Endothelial cell of umbilical vein (primary cell): ENCODE measurements around the gene HEXA. TPM values are rescaled to one million over a fixed set of nuclear protein-coding genes. Genes with fewer than 3 reads are reported as not detected.
A peak's percentile ranks its signal among the peaks of the same experiment; 100 is the strongest.

Experiments
- BruUV-seq: library from RNA; stranded (reverse); fragments of 400-500 nt; replicated peaks from 2 replicates; lab custom pipeline; 2021; lab: Mats Ljungman, UMichigan
- CTCF ChIA-PET: fragments of 300-600, 350-600 bp; sonication (Branson Sonifier 250); formaldehyde crosslinking; loops from one replicate; lab custom pipeline; 2021; ENCODE audit warnings: antibody characterized with exemption, inconsistent platforms; lab: Charles Lee
- POLR2A ChIA-PET: fragments of 300-600, 350-600 bp; sonication (Branson Sonifier 250); formaldehyde crosslinking; loops from one replicate; lab custom pipeline; 2021; ENCODE audit warnings: antibody characterized with exemption, inconsistent platforms; lab: Charles Lee
- DNase-seq: peaks from one replicate; pipeline ENCODE4 v3.0.0-alpha.2; 2011; ENCODE audit warnings: low read depth, low spot score
- FAIRE-seq: peaks from 2 replicates; lab custom pipeline; 2011; peaks lifted over from hg19 to GRCh38; lab: Jason Lieb, UNC
- H2AFZ ChIP-seq: 2 replicates; pipeline ENCODE4 v1.6.0; 2012; ENCODE audit warnings: low read depth, low read length, control low read depth, inconsistent platforms
- H3K27ac ChIP-seq: 2 replicates; pipeline ENCODE4 v1.5.1; 2011; ENCODE audit warnings: low read depth, mild to moderate bottlenecking, control low read depth, low read length, moderate library complexity; ENCODE audit not compliant: insufficient read depth
- H3K27me3 ChIP-seq, 2 experiments: 2 replicates each; pipeline versions ENCODE4 v1.6.0 to v1.6.1; 2011; ENCODE audit warnings: low read length in 2 of 2, mixed read lengths in 1 of 2; ENCODE audit not compliant: control insufficient read depth in 2 of 2, insufficient read depth in 2 of 2
- H3K36me3 ChIP-seq, 2 experiments: 2 replicates in 1 of 2; 3 replicates in 1 of 2; pipeline ENCODE4 v1.5.1; 2011; ENCODE audit warnings: low read length in 2 of 2, mild to moderate bottlenecking in 1 of 2, moderate library complexity in 1 of 2; ENCODE audit not compliant: control insufficient read depth in 2 of 2, insufficient read depth in 2 of 2; ENCODE audit errors: extremely low read depth in 1 of 2
- H3K4me1 ChIP-seq: 3 replicates; pipeline ENCODE4 v1.5.1; 2011; ENCODE audit warnings: mild to moderate bottlenecking, low read length; ENCODE audit not compliant: control insufficient read depth, insufficient read depth; ENCODE audit errors: extremely low read depth
- H3K4me2 ChIP-seq: 2 replicates; pipeline ENCODE4 v1.6.1; 2011; ENCODE audit warnings: low read length, control low read depth, mixed read lengths; ENCODE audit not compliant: insufficient read depth
- H3K4me3 ChIP-seq, 3 experiments: fragments of 200-600 bp in 1 of 3; sonication (generic), shearing (Covaris generic) in 1 of 3; replicated peaks in 1 of 3; 2 replicates each; pipeline ENCODE4 v1.5.1; 2011 to 2016; ENCODE audit warnings: control low read depth in 3 of 3, low read length in 3 of 3, mild to moderate bottlenecking in 2 of 3, inconsistent platforms in 1 of 3, low read depth in 1 of 3, moderate library complexity in 1 of 3; ENCODE audit not compliant: insufficient read depth in 1 of 3
- H3K79me2 ChIP-seq: 2 replicates; pipeline ENCODE4 v1.6.0; 2012; ENCODE audit warnings: low read length, inconsistent platforms; ENCODE audit not compliant: control insufficient read depth, insufficient read depth
- H3K9ac ChIP-seq: replicated peaks from 2 replicates; pipeline ENCODE3; 2011; ENCODE audit warnings: low read length, control low read depth; ENCODE audit not compliant: insufficient read depth; ENCODE audit errors: extremely low read depth
- H3K9me1 ChIP-seq: replicated peaks from 3 replicates; pipeline ENCODE4 v1.6.0; 2011; ENCODE audit warnings: mild to moderate bottlenecking, low read length; ENCODE audit not compliant: control insufficient read depth, insufficient read depth; ENCODE audit errors: extremely low read depth
- H3K9me3 ChIP-seq: replicated peaks from 2 replicates; pipeline ENCODE4 v1.5.1; 2012; ENCODE audit warnings: low read length, inconsistent platforms; ENCODE audit not compliant: control insufficient read depth, insufficient read depth
- H4K20me1 ChIP-seq: replicated peaks from 2 replicates; pipeline ENCODE3; 2011; ENCODE audit warnings: mild to moderate bottlenecking, low read length; ENCODE audit not compliant: control insufficient read depth, insufficient read depth; ENCODE audit errors: extremely low read depth
- CTCF ChIP-seq, 2 donors: IDR thresholded peaks; 1 replicate in 1 of 2; 2 replicates in 1 of 2; pipeline ENCODE4 v1.5.1; 2011; ENCODE audit warnings: low read length in 2 of 2, mild to moderate bottlenecking in 2 of 2, moderate library complexity in 2 of 2, control low read depth in 1 of 2, inconsistent platforms in 1 of 2, low read depth in 1 of 2; ENCODE audit not compliant: insufficient read depth in 1 of 2; ENCODE audit errors: extremely low read depth in 1 of 2
- EZH2 ChIP-seq: IDR thresholded peaks from 2 replicates; pipeline ENCODE4 v1.6.1; 2012; ENCODE audit warnings: borderline replicate concordance, low read depth, mild to moderate bottlenecking, moderate library complexity, low read length, inconsistent platforms; ENCODE audit not compliant: severe bottlenecking
- FOS ChIP-seq: IDR thresholded peaks from 2 replicates; pipeline ENCODE4 v1.6.1; 2011; ENCODE audit warnings: mild to moderate bottlenecking, low read length, moderate library complexity, borderline replicate concordance; ENCODE audit not compliant: insufficient read depth
- GATA2 ChIP-seq: IDR thresholded peaks from 2 replicates; pipeline ENCODE4 v1.7.0; 2011; ENCODE audit warnings: low read depth, mild to moderate bottlenecking, moderate library complexity, mixed read lengths, low read length; ENCODE audit not compliant: insufficient read length, insufficient read depth
- JUN ChIP-seq: IDR thresholded peaks from 2 replicates; pipeline ENCODE4 v1.6.1; 2011; ENCODE audit warnings: borderline replicate concordance, low read depth; ENCODE audit not compliant: insufficient read length, insufficient read depth
- MYC ChIP-seq: IDR thresholded peaks from one replicate; pipeline ENCODE4 v1.6.1; 2011; ENCODE audit warnings: mild to moderate bottlenecking, low read depth, low read length
- POLR2A ChIP-seq: IDR thresholded peaks from 2 replicates; pipeline ENCODE4 v1.6.1; 2012; ENCODE audit warnings: low read depth, mild to moderate bottlenecking, control low read depth, low read length
- POLR2AphosphoS5 ChIP-seq: IDR thresholded peaks from 2 replicates; pipeline ENCODE4 v1.6.1; 2012; ENCODE audit warnings: low read depth, mild to moderate bottlenecking, control low read depth, low read length, moderate library complexity; ENCODE audit not compliant: insufficient read depth
- dilution Hi-C: fragments of 300-500 bp; cut with MboI; formaldehyde crosslinking; loops from one replicate; pipeline ENCODE4 v1.15.0; 2019; ENCODE audit warnings: low sequenced_read_pairs; ENCODE audit not compliant: extremely low pct_ligation_motif_present
- intact Hi-C: fragments of 100-400 bp; cut with micrococcal nuclease; formaldehyde crosslinking; loops from one replicate; pipeline ENCODE4 v1.10.0; 2022
- polyA plus RNA-seq, 4 experiments: library from polyadenylated mRNA; depleted of rRNA in 3 of 4; stranded (reverse) in 3 of 4; unstranded in 1 of 4; fragments of >200 nt; gene quantifications; 2 replicates each; pipeline versions ENCODE4 v1.2.1 to v1.2.3, GENCODE V29; 2011 to 2012; ENCODE audit warnings: missing spikeins in 1 of 4
- total RNA-seq: library from RNA; stranded (reverse); gene quantifications from 2 replicates; pipeline ENCODE4 v1.2.3, GENCODE V29; 2021
- TF ChIP-seq, protein P1 (sequence below): IDR thresholded peaks from 2 replicates; pipeline ENCODE4 v1.6.1; 2011; ENCODE audit not compliant: insufficient read depth, insufficient read length

Gene HEXA
- total and polyA plus RNA-seq, 2 donors (not counting 3 experiments of a cell fraction or from before 2014, with no cell fraction given): 108 to 212 TPM

DNA sequence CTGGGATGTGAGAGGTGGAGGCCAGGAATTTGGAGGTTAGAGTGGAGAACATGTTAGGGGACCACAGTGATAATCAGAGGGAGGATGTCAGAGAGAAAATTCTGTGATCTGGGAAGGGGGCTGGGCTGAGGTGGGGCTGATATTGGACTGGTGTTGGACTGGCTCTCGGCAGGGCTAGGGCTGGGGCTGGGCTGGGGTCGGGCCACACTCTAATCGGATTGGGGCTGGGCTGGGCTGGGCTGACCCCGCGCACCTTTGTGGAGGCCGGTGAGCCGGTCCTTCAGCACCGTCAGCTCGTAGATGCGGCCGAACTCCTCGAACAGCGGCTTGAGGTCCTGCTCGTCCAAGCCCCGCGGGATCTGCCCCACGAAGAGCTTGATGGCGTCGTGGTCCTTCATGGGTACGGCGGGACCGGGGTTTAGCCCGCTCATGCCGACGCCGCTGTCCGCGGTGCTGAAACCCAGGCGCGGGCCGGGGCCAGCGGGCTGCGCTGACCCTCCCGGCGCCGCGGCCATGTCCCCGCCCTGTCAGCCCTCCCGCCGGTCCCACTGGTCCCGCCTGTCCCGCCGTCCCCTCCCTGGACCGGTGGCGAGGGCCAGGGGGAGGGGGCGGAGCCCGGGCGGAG is 56.3 kb downstream of the HEXA start:
- H4K20me1 ChIP-seq: no peaks in the 10 kb centered on the region
- ChIA-PET POLR2A (no interaction called here), CTCF (no interaction called here)
- intact Hi-C loops (loop anchor here (10.0 kb wide), 1 partner anchor 355 kb away; no protein-coding TSS in a partner anchor), dilution Hi-C loops (no loop called here)
- BruUV-seq: no TSS peak
- no peak for FAIRE-seq
- no peak overlapping the region for H3K4me2 ChIP-seq
- H3K27me3 ChIP-seq: peaks cover 0 to 3% of the 10 kb centered on the region in 2 experiments
- no peaks in the 10 kb centered on the region for H3K9me3 ChIP-seq
- no peaks in the 10 kb centered on the region for H3K79me2 ChIP-seq
- TF ChIP-seq, protein P1, sequence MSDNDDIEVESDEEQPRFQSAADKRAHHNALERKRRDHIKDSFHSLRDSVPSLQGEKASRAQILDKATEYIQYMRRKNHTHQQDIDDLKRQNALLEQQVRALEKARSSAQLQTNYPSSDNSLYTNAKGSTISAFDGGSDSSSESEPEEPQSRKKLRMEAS: peak; percentile 64
- no peak for TF ChIP-seq JUN
- TF ChIP-seq POLR2AphosphoS5: peak; percentile 20
- no peak overlapping the region for H2AFZ ChIP-seq
- H3K27ac ChIP-seq: no peak overlapping the region
- H3K9ac ChIP-seq: no peak overlapping the region
- DNase-seq: peak; percentile 53
- H3K4me3 ChIP-seq: peak overlapping the region in 1 of 3 experiments; percentile 42
- no peaks in the 10 kb centered on the region for H3K9me1 ChIP-seq
- H3K36me3 ChIP-seq: no peaks in the 10 kb centered on the region
- no peaks in the 10 kb centered on the region for H3K4me1 ChIP-seq

GRCh38 chr15:72318408-72318942 is 57.3 kb downstream of the HEXA start:
- no peaks in the 10 kb centered on the region for H3K9me3 ChIP-seq
- no peaks in the 10 kb centered on the region for H4K20me1 ChIP-seq
- intact Hi-C loops (loop anchor here (10.0 kb wide), 1 partner anchor 356 kb away; no protein-coding TSS in a partner anchor), dilution Hi-C loops (no loop called here)
- H3K36me3 ChIP-seq: no peaks in the 10 kb centered on the region
- no peak overlapping the region for H3K27ac ChIP-seq
- no peak for TF ChIP-seq JUN
- TF ChIP-seq EZH2: no peak
- TF ChIP-seq GATA2: no peak
- TF ChIP-seq, protein P1: no peak
- no peak for TF ChIP-seq FOS
- TF ChIP-seq POLR2AphosphoS5: no peak
- no peak for TF ChIP-seq CTCF (IDR thresholded peaks at IDR 0.05; ENCODE audit: extremely low read depth in 1 of 2, insufficient read depth in 1 of 2, low read depth in 1 of 2, low read length in 2 of 2)
- no peak for TF ChIP-seq POLR2A
- no peak for TF ChIP-seq MYC
- H3K4me3 ChIP-seq: no peak overlapping the region
- BruUV-seq: no TSS peak
- peaks cover 0 to 3% of the 10 kb centered on the region in 2 experiments for H3K27me3 ChIP-seq
- DNase-seq: no peak
- ChIA-PET CTCF (no interaction called here), POLR2A (no interaction called here)
- no peak overlapping the region for H3K9ac ChIP-seq
- H3K9me1 ChIP-seq: no peaks in the 10 kb centered on the region
- no peak overlapping the region for H3K4me2 ChIP-seq
- H3K79me2 ChIP-seq: no peaks in the 10 kb centered on the region
- H2AFZ ChIP-seq: no peak overlapping the region
- no peaks in the 10 kb centered on the region for H3K4me1 ChIP-seq
- FAIRE-seq: no peak
